Stimulated activated naive B cell treated with anti-CD40 and anti-IgM and Interleukin-4, amounts not matched to agents 10 μg/mL and 1 μg/mL and 100 μg/mL, for 72 hours (primary cell): Measurements from ENCODE around the gene KIF19.

Experiments used
- ATAC-seq, 2 donors: fragments of 150-1000 bp; cut with Tn5 transposase; replicated peaks; 2 replicates each; pipeline ENCODE4 v1.10.0; 2021; ENCODE audit warnings: moderate library complexity in 1 of 2
- DNase-seq: peaks from one replicate; pipeline ENCODE4 v3.0.0; 2021
- H3K27ac Mint-ChIP-seq: one replicate; pipeline ENCODE4 v1.8.0; 2022; ENCODE audit warnings: mild to moderate bottlenecking, mixed read lengths
- H3K27me3 Mint-ChIP-seq, 2 donors: one replicate each; pipeline ENCODE4 v1.8.0; 2022; ENCODE audit warnings: mixed read lengths in 2 of 2
- H3K36me3 Mint-ChIP-seq, 2 donors: one replicate each; pipeline ENCODE4 v1.8.0; 2022; ENCODE audit warnings: mixed read lengths in 2 of 2, mild to moderate bottlenecking in 1 of 2
- H3K4me1 Mint-ChIP-seq, 2 donors: one replicate each; pipeline ENCODE4 v1.8.0; 2022; ENCODE audit warnings: mixed read lengths in 2 of 2, mild to moderate bottlenecking in 1 of 2
- H3K4me3 Mint-ChIP-seq, 2 donors: one replicate each; pipeline ENCODE4 v1.8.0; 2022; ENCODE audit warnings: mild to moderate bottlenecking in 2 of 2, mixed read lengths in 2 of 2, moderate library complexity in 1 of 2
- H3K9me3 Mint-ChIP-seq, 2 donors: one replicate each; pipeline ENCODE4 v1.8.0; 2022; ENCODE audit warnings: mixed read lengths in 2 of 2, mild to moderate bottlenecking in 1 of 2

KIF19 gene

DNA sequence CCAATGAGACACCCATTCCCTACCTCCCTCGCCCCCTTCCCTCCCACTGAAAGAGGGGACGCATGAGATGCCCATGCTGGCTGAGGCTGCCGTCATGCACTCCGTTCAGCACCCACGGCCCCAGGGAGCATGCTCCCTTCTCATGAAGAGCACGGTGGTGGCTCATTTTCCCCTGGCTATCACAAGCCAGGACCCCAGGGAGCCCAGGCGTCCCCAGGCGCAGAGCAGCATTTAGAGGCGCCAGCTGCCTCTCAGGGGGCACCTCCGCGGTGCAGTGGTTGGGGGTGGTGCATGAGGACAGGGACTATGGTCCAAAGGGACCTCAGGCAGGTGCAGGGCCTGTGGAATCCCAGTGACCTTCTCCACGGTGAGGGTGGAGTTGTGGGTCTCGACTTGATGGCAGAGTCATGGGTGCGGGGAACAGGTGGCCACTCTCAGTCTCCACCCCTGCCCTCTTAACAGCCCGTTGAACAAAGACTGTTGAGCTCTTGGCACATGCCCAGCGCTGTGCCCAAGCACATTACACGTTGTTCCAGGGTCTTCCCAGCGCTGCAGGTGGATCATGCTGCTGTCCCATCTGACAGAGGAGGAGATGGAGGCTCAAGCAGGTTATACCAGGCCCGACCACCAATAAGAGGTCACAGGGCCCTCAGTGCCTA, 13.6 kb downstream of the KIF19 start:
- ATAC-seq (no peak), DNase-seq (no peak)
- Mint-ChIP-seq H3K27me3 (peaks cover 11 to 26% of the 10 kb centered on the region in 2 donors), H3K36me3 (peaks cover 0 to 3% of the 10 kb centered on the region in 2 donors), H3K9me3 (peaks cover 0 to 1% of the 10 kb centered on the region in 2 donors), H3K4me3 (no peak overlapping the region), H3K27ac (no peak overlapping the region), H3K4me1 (no peaks in the 10 kb centered on the region)

DNA sequence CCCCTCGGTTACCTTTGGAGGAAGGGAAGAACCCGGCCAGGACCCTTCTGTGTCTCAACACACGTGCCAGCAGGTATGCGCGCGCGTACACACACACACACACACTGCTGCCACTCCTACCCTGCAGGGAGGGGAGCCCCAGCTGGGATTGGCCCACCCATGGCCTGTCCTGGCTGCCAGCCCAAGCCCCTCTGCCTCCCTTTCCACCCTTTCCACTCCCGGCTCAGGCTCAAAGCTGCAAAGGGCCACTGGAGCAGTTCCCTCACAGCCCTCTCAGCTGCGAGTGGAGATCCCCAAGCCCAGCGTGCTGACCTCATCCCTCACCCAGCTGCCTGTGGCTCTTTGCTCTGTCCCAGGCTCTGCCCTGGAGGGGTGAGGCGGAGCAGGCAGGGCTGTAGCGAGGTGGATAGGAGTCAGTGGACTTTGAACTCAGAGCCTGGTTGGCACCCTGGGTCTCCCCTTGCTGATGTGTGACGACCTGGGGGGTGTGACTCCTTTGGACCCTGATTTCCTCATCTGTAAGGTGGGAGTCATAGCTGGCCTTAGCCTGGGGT, 14.5 kb downstream of the KIF19 start:
- Mint-ChIP-seq H3K9me3 (peaks cover 0 to 1% of the 10 kb centered on the region in 2 donors), H3K27me3 (peaks cover 15 to 34% of the 10 kb centered on the region in 2 donors), H3K4me3 (no peak overlapping the region), H3K4me1 (no peaks in the 10 kb centered on the region), H3K27ac (no peak overlapping the region), H3K36me3 (no peaks in the 10 kb centered on the region)
- ATAC-seq (no peak), DNase-seq (no peak)

DNA sequence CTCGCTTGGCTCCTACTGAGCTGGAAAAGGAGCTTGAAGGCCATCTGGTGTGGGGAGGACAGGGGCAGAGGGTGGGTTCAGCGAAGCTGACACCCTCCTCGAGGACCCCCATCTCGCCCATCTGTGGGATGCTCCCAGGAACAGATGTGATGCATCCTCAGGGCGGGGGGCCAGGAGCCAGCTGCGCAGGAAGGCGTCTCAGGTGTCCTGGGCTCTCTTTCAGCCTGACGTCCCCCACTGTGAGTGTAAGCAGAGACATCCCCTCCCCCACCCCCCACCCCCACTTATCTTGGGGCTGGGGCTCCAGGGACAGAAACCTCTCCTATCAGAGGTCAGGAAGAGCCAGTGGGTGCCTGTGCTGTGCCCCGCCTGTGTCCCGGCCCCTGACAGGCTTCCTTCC, 16.2 kb downstream of the KIF19 start:
- Mint-ChIP-seq H3K36me3 (no peaks in the 10 kb centered on the region), H3K27me3 (peaks cover 15 to 28% of the 10 kb centered on the region in 2 donors), H3K4me3 (no peak overlapping the region), H3K27ac (no peak overlapping the region), H3K4me1 (no peaks in the 10 kb centered on the region), H3K9me3 (no peaks in the 10 kb centered on the region)
- no peak for ATAC-seq
- DNase-seq = no peak

DNA sequence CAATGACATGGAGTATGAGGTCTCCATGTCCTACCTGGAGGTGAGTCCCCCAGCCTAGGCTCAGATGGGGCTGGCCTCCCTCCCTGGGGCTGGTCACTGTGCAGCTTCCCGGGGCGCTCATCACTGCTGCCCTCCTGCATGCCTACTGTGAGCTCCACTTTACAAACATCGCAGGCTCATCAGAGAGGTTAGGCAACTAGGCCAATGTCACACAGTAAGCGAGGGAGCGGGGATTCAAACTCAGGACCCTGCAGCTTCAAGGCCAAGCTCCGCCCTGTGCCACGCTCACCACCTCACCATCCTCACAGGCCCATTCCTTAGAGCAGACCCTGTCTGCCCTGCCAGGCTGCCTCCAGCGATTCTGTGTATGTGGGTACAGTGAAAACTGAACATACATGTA, 17.1 kb downstream of the KIF19 start:
- no peaks in the 10 kb centered on the region for H3K4me1 Mint-ChIP-seq
- ATAC-seq = no peak
- DNase-seq = no peak
- no peaks in the 10 kb centered on the region for H3K36me3 Mint-ChIP-seq
- H3K4me3 Mint-ChIP-seq = no peak overlapping the region
- H3K9me3 Mint-ChIP-seq = no peaks in the 10 kb centered on the region
- H3K27me3 Mint-ChIP-seq = peaks cover 18 to 37% of the 10 kb centered on the region in 2 donors
- no peak overlapping the region for H3K27ac Mint-ChIP-seq

DNA sequence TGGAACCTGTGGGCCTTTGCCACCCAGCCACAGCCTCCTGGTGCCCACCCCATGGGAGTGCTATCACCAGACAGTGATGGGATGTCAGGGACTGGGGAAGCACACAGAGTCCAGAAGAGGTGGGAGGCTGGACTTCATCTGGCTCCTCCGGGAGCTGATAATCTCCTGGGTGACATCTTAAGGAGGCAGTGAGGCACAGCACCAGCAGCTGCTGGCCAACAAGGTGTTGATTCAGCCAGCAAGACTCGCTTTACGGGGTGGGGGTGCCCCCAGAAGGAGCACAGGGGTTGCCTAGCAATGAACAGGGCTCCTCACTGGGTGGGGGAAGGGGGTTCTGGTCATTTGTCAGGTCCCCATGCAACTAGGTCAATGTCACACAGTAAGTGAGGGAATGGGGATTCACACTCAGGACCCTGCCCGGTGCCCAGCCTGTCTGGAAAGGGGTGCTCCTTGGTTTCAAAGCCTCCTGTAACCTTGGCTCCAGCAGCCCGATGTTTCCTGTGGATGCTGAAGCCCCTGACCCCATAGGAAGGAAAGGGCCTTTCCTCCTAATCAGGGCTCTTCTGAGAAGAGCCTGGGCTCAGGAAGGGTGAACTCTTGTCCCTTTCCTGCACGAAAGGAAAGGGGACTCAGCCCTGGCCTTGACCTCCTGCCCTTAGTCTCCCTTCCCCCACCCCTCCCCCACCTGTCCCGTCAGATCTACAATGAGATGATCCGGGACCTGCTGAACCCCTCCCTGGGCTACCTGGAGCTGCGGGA, 17.7 kb downstream of the KIF19 start:
- Mint-ChIP-seq H3K4me1 (no peaks in the 10 kb centered on the region), H3K27me3 (peaks cover 22 to 38% of the 10 kb centered on the region in 2 donors), H3K4me3 (no peak overlapping the region), H3K27ac (no peak overlapping the region), H3K36me3 (no peaks in the 10 kb centered on the region), H3K9me3 (no peaks in the 10 kb centered on the region)
- no peak for DNase-seq
- no peak for ATAC-seq

DNA sequence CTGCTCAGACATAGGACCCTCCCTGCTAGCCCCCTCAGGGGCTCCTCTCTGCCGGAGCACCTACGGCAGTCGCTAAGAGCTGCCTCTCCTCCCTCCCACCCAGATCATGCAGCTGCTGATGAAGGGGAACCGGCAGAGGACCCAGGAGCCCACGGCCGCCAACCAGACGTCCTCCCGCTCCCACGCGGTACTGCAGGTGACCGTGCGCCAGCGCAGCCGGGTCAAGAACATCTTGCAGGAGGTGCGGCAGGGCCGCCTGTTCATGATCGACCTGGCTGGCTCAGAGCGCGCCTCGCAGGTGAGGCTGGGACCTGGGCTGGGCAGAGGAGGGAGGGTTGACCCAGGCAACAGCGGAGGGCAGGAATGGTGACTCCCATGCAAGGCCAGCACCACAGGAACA, 18.6 kb downstream of the KIF19 start:
- no peak overlapping the region for H3K4me3 Mint-ChIP-seq
- no peak for ATAC-seq
- no peaks in the 10 kb centered on the region for H3K4me1 Mint-ChIP-seq
- H3K27me3 Mint-ChIP-seq = peaks cover 22 to 33% of the 10 kb centered on the region in 2 donors
- no peak for DNase-seq
- H3K36me3 Mint-ChIP-seq = no peaks in the 10 kb centered on the region
- H3K27ac Mint-ChIP-seq = no peak overlapping the region
- H3K9me3 Mint-ChIP-seq = no peaks in the 10 kb centered on the region

DNA sequence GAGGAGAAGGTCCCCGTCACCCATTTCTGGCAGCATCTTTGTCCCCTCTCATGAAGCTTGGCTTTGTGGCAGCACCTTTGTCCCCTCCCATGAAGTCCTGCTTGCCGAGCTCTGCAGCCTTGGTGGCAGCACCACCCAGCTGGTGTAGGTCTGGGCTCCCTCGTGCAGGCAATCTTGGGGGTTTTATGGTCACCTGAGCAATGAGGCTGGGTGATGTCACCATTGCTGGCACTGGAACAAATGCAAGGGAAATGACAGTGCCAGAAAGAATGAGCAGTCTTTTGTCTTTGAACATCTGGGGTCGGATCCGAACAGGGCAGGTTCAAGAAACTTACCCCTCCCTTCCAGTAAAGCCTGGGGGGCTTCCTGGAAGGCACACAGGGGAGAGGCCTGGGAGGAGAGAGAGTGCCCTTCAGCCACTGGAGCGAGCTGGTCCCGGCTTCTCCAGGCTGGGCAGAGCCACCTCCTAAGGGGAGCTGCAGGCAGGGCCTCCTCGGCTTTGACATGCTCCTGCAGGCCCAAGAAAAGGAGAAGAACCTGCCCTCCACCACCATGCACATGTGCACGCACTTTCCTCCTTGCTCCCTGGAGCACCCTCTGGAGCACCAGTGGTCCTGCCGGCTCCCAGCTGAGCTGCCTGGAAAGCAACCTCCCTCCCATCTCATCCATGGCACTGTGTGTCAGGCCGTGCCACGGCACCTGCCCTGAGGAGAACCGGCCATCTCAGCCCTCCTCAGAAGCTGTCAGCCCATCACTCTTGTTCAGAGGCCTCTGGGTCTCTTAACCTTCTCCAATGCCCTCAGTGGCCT, 19.6 kb downstream of the KIF19 start:
- H3K27ac Mint-ChIP-seq = no peak overlapping the region
- no peak overlapping the region for H3K4me3 Mint-ChIP-seq
- no peaks in the 10 kb centered on the region for H3K4me1 Mint-ChIP-seq
- ATAC-seq = no peak
- no peaks in the 10 kb centered on the region for H3K9me3 Mint-ChIP-seq
- peaks cover 30 to 42% of the 10 kb centered on the region in 2 donors for H3K27me3 Mint-ChIP-seq
- no peaks in the 10 kb centered on the region for H3K36me3 Mint-ChIP-seq
- DNase-seq = no peak

DNA sequence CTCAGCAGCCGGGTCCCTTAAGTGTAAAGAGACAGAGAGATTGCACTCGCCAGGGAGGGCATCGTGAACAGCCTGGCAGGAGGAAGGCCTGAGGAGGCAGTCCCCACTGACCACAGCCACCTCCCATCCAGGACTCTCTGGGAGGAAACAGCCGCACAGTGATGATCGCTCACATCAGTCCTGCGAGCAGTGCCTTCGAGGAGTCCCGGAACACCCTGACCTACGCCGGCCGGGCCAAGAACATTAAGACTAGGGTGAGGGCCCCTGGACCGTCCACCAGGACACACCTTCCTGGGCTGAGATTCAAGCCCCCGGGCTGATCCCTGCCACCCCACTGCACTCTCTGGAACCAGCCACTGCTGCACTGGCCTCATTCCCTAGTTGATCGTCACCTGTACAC, 21.6 kb downstream of the KIF19 start:
- Mint-ChIP-seq H3K4me3 (no peak overlapping the region), H3K4me1 (no peaks in the 10 kb centered on the region), H3K36me3 (no peaks in the 10 kb centered on the region)

GRCh38 chr17:74349120-74349519, 23.1 kb downstream of the KIF19 start:
- Mint-ChIP-seq H3K4me1 (peaks cover 2 to 4% of the 10 kb centered on the region in 2 donors), H3K4me3 (no peak overlapping the region), H3K9me3 (no peaks in the 10 kb centered on the region), H3K27me3 (peaks cover 55 to 69% of the 10 kb centered on the region in 2 donors), H3K27ac (no peak overlapping the region), H3K36me3 (no peaks in the 10 kb centered on the region)
- ATAC-seq (no peak), DNase-seq (no peak)

More for the DNA sequence above, 21.6 kb downstream of the KIF19 start:
- Mint-ChIP-seq H3K27ac (no peak overlapping the region), H3K9me3 (no peaks in the 10 kb centered on the region), H3K27me3 (peaks cover 41 to 55% of the 10 kb centered on the region in 2 donors)
- DNase-seq (no peak), ATAC-seq (no peak)

DNA sequence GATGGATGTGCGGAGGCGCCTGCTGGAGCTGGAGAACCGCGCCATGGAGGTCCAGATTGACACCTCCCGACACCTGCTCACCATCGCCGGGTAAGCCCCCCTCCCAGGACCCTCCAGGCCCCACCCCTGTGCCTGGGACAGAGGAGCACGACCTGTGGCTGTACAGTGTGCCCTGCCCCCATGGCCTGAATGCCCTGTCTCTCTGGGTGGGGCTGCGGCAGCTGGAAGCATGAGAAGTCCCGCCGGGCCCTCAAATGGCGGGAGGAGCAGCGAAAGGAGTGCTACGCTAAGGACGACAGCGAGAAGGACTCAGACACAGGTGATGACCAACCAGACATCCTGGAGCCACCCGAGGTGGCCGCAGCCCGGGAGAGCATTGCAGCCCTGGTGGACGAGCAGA, 24.5 kb downstream of the KIF19 start:
- Mint-ChIP-seq H3K4me3 (no peak overlapping the region), H3K27me3 (peaks cover 58 to 70% of the 10 kb centered on the region in 2 donors), H3K36me3 (no peaks in the 10 kb centered on the region), H3K4me1 (peaks cover 6 to 9% of the 10 kb centered on the region in 2 donors), H3K9me3 (no peaks in the 10 kb centered on the region), H3K27ac (no peak overlapping the region)
- DNase-seq (no peak), ATAC-seq (no peak)

GRCh38 chr17:74351552-74352210, 25.7 kb downstream of the KIF19 start:
- no peak overlapping the region for H3K4me3 Mint-ChIP-seq
- no peaks in the 10 kb centered on the region for H3K9me3 Mint-ChIP-seq
- no peak overlapping the region for H3K27ac Mint-ChIP-seq
- no peaks in the 10 kb centered on the region for H3K36me3 Mint-ChIP-seq
- no peak for DNase-seq
- peak; percentile 18 to 31 for ATAC-seq
- H3K27me3 Mint-ChIP-seq = peaks cover 68 to 82% of the 10 kb centered on the region in 2 donors
- peaks cover 6 to 9% of the 10 kb centered on the region in 2 donors for H3K4me1 Mint-ChIP-seq

DNA sequence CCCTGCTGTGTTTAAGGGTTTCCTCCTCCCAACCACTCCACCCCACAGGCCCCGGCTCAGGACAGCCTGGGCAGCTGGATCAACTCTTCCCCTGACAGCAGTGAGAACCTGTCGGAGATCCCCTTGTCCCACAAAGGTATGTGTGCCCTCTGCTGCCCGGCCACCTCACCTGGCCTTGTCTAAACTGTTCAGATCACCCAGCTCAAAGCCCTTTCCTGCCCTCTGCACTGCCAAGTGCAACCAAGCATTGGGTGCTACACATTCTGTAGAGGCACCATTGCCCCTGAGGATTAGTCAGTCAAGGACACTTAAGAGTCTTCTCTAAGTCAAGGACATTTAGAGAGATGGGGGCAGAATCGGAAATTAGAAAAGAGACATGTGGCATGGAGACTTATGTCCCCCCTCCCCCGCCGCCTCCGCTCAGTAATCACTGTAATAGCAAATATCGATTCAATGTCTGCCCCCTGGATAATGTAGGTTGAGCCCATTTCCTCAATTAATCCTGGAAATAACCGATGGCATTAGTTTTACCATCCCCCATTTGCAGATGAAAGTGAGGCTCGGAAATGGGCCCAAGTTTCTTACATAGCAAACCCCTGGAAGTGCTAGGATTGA, 27.5 kb downstream of the KIF19 start:
- no peak for ATAC-seq
- H3K27ac Mint-ChIP-seq = no peak overlapping the region
- H3K9me3 Mint-ChIP-seq = no peaks in the 10 kb centered on the region
- H3K4me3 Mint-ChIP-seq = no peak overlapping the region
- no peaks in the 10 kb centered on the region for H3K36me3 Mint-ChIP-seq
- peaks cover 68 to 78% of the 10 kb centered on the region in 2 donors for H3K27me3 Mint-ChIP-seq
- no peak for DNase-seq
- peaks cover 6 to 9% of the 10 kb centered on the region in 2 donors for H3K4me1 Mint-ChIP-seq

- Mint-ChIP-seq H3K27me3 (peaks cover 67 to 76% of the 10 kb centered on the region in 2 donors), H3K36me3 (no peaks in the 10 kb centered on the region), H3K27ac (no peak overlapping the region), H3K4me1 (peaks cover 6 to 9% of the 10 kb centered on the region in 2 donors), H3K9me3 (no peaks in the 10 kb centered on the region), H3K4me3 (no peak overlapping the region)
- peak; percentile 46 for DNase-seq
- ATAC-seq = peak; percentile 77 to 87
Observed at GRCh38 chr17:74354123-74354522, 28.1 kb downstream of the KIF19 start.
